Suppressor macrophage treated with lipopolysaccharide for 4 hours (primary cell): Measurements from ENCODE around the gene SYT8.

Experiments used
- DNase-seq: peaks from one replicate; pipeline ENCODE4 v3.0.0-alpha.2; 2020

The SYT8 gene

DNA sequence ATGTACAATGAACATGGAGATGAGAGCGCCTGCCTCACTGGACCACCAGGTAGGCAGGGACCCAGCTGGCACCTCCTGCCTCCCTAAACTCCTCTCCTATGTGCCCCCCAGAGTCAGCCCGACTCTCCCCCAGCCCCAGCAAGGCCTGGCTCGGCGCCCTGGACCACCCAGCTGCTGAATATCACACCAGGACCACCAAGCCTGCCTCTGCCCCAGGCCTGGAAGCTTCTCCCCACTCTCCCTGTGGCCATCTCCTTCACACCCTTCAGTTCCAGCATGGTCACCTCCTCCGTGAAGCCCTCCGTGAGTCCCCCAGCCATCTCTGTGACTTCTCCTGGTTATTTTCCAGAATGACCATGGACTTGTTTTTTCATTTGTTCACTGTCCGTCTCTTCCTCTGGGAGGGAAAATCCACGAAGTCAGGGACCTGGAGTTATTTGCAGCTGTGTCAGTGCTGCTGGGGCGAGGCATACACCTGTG lies 11.7 kb downstream of the SYT8 start:
- no peak for DNase-seq

DNA sequence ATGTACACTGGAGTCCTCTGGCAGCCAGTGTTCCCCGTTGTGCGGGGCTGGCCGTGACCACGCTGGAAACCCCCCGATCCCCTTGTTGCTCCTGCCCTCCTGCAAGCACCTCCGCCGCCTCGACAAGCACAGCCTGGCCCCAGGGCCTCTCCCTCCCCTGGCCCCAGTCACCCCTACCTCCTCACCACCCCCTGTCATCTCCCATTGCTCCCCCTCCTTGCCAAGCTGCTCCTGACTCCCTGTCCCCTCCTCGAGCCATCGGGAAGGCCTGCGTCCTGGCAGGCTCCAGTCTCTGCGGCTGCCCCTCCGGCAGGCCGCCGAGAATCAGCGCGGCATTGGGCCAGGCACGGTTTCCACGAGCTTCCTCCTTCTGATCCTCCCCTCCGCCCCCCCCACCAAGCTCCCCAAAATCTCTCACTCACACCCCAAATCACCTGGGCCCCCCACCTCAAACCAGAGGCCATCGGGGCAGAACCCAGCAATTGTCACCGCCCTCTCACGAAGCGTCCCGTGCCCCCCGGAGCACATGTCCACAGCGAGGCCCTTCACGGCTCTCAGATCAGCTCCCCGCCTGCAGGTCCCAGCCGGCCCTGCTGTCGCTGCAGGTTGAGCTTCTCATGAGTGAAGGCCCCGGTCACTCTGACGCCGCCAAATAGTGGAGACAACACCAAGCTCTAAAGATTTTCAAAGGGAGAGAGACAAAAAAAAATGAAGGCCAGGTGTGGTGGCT lies 12.4 kb downstream of the SYT8 start:
- DNase-seq, result no peak

- DNase-seq, result no peak
These were observed 13.3 kb downstream of the SYT8 start for GRCh38 chr11:1847926-1848639.

- no peak for DNase-seq
These were observed 14.0 kb downstream of the SYT8 start for GRCh38 chr11:1848640-1849430.

- DNase-seq, result no peak
These were observed 16.8 kb downstream of the SYT8 start for GRCh38 chr11:1851468-1852180.

GRCh38 chr11:1852271-1852876 lies 17.6 kb downstream of the SYT8 start:
- DNase-seq, result no peak

GRCh38 chr11:1852877-1853276 lies 18.1 kb downstream of the SYT8 start, which contains the start of gene LSP1:
Gene LSP1 (plus strand): TSS chr11:1853084. CDS start chr11:1853145, 61 bp downstream.
- DNase-seq, result peak; percentile 54

DNA sequence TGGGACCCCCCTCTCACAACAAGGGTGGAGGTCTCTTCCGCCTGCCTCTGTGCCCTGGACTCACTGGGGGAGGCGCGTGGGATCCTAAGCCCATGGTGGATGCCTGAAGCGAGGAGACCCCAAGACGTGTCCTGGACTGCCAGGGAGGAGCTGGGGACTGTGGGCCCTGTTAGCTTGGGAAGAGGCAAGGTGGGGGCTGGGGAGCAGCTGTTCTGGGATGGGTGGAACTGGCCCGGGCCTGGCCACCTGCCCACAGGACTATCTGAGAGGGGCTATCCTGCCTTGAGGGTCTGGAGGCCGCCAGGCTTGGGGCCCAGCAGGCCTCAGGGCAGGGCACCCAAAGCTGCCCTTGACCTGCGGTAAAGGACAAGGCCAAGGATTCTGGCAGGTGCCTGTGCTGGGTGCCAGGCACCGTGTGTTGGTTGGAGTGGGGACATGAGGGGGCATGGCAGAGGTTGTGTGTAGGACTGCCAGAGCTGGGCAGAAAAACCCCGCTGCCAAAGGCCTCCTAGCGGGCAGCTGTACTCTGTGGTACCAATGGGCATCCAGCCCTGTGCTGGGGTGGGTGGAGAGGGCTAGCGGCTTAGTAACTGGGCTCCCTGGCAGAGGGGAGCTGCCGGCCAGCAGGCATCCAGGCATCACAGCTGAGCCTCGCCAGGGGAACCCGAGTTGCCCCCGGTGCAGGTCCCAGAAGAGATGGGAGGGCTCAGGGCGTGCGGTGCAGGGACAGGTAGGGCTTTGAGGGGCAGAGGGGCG lies 18.8 kb downstream of the SYT8 start:
- no peak for DNase-seq

GRCh38 chr11:1854132-1854948 lies 19.6 kb downstream of the SYT8 start:
- no peak for DNase-seq

GRCh38 chr11:1854949-1855885 lies 20.4 kb downstream of the SYT8 start:
- DNase-seq, result peak; percentile 82

- DNase-seq, result no peak
These were observed 21.1 kb downstream of the SYT8 start for GRCh38 chr11:1855886-1856265.

- no peak for DNase-seq
These were observed 21.7 kb downstream of the SYT8 start for GRCh38 chr11:1856306-1857005.

- no peak for DNase-seq
These were observed 22.3 kb downstream of the SYT8 start for GRCh38 chr11:1857064-1857463.

DNA sequence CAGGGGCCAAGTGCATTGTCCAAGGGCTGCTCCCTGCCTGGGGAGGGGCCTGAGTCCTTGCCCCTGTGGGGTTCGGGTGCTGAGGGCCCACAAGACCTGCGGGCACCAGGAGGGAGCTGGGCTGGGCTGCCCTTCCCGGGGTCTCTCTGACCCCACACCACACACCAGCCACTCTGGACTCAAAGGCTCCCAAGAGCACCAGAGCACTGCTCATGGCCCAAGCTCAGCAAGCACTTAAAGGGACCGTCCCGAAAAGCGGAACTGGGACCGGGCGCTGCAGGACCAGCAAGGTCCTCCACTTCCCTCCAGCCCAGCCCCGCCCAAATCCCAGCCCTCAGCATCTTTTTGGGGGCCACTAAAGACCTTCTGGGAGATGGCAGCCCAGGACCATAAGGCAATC lies 23.4 kb downstream of the SYT8 start:
- peak; percentile 70 for DNase-seq

DNA sequence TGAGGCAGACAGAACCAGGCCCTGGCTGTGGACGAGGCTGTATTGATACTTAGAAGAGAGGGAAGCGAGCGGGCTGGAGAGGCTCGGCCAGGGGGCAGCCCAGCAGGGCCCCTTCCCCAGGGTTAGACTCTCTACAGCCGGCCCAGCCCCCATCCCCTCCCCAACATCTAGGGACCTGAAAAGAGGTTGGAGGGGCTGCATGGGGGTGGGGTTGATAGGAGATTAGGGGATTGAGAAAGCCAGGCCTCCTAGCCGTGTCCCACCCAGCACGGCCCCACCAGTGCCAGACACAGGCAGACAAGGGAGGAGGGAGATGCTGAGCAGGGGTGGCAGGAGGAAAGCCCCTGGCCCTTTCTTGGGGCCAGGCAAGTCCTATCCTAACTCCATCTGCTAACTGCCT lies 23.8 kb downstream of the SYT8 start:
- no peak for DNase-seq

- DNase-seq, result no peak
These were observed 24.2 kb downstream of the SYT8 start for GRCh38 chr11:1859004-1859403.

GRCh38 chr11:1860108-1860507 lies 25.3 kb downstream of the SYT8 start:
- DNase-seq, result no peak

GRCh38 chr11:1861435-1862411 lies 26.9 kb downstream of the SYT8 start:
- DNase-seq, result no peak
